Natural killer cell (primary cell): ENCODE data around the gene C17orf58. TPM values are rescaled to one million over a fixed set of nuclear protein-coding genes. Genes with fewer than 3 reads are reported as not detected.
A peak's percentile ranks its signal among the peaks of the same experiment; 100 is the strongest.
"Not testable (repeated sequence)": the region's sequence is repeated elsewhere in the genome, so short reads cannot be mapped to it uniquely, and the experiment has no call there.

Source experiments
- ATAC-seq, 3 donors: fragments of 150-1000 bp in 2 of 3; fragments of 200-7000 bp in 1 of 3; cut with Tn5 transposase; 1 replicate in 1 of 3; 2 replicates in 2 of 3; pipeline ENCODE4 v1.10.0; 2021; ENCODE audit warnings: mild to moderate bottlenecking in 2 of 3, moderate library complexity in 2 of 3
- DNase-seq, 2 donors: peaks; one replicate each; pipeline versions ENCODE4 v3.0.0 to v3.0.0-alpha.2; 2013 to 2021; ENCODE audit warnings: mixed read lengths in 1 of 2
- H3K27ac ChIP-seq: one replicate; pipeline ENCODE4 v1.5.1; 2013; ENCODE audit warnings: mild to moderate bottlenecking, low read length
- H3K27me3 ChIP-seq: one replicate; pipeline ENCODE4 v1.6.1; 2013; ENCODE audit warnings: low read length; ENCODE audit not compliant: control insufficient read depth, insufficient read depth
- H3K36me3 ChIP-seq: one replicate; pipeline ENCODE4 v1.6.1; 2013; ENCODE audit warnings: low read length; ENCODE audit not compliant: control insufficient read depth, insufficient read depth
- H3K4me1 ChIP-seq: one replicate; pipeline ENCODE4 v1.6.1; 2013; ENCODE audit warnings: low read length; ENCODE audit not compliant: control insufficient read depth, insufficient read depth
- H3K4me3 ChIP-seq: one replicate; pipeline ENCODE4 v1.5.1; 2013; ENCODE audit warnings: low read length
- H3K9me3 ChIP-seq: one replicate; pipeline ENCODE4 v1.6.1; 2013; ENCODE audit warnings: low read length; ENCODE audit not compliant: control insufficient read depth, insufficient read depth
- H3K27ac Mint-ChIP-seq, 2 donors: one replicate each; pipeline ENCODE4 v1.8.0; 2022; ENCODE audit warnings: mild to moderate bottlenecking in 2 of 2, mixed read lengths in 2 of 2, moderate library complexity in 1 of 2
- H3K27me3 Mint-ChIP-seq, 2 donors: one replicate each; pipeline ENCODE4 v1.8.0; 2022; ENCODE audit warnings: low read depth in 2 of 2, mixed read lengths in 2 of 2
- H3K36me3 Mint-ChIP-seq: one replicate; pipeline ENCODE4 v1.8.0; 2022; ENCODE audit warnings: mixed read lengths
- H3K4me1 Mint-ChIP-seq, 2 donors: one replicate each; pipeline ENCODE4 v1.8.0; 2022; ENCODE audit warnings: mixed read lengths in 2 of 2
- H3K4me3 Mint-ChIP-seq: one replicate; pipeline ENCODE4 v1.8.0; 2022; ENCODE audit warnings: mild to moderate bottlenecking, moderate library complexity, mixed read lengths
- H3K9me3 Mint-ChIP-seq, 2 donors: one replicate each; pipeline ENCODE4 v1.8.0; 2022; ENCODE audit warnings: mixed read lengths in 2 of 2
- WGBS: methylation state at CpG from one replicate; pipeline ENCODE4 v1.1.7; 2013; ENCODE audit warnings: missing lambda C conversion rate; ENCODE audit not compliant: insufficient coverage; 5-methylcytosine and 5-hydroxymethylcytosine counted together
- intact Hi-C: fragments of 100-400 bp; cut with micrococcal nuclease; formaldehyde crosslinking; loops from one replicate; pipeline ENCODE4 v1.14.2; 2022
- total RNA-seq, 4 donors: library from RNA; stranded (reverse); fragments of 120-200 nt in 1 of 4; gene quantifications; one replicate each; pipeline versions ENCODE4 v1.2.3 to v1.2.4, GENCODE V29; 2013 to 2022
- TF ChIP-seq, protein P1 (sequence below): fragments of 200-600 bp; IDR thresholded peaks from one replicate; pipeline ENCODE4 v1.8.0; 2022; ENCODE audit warnings: antibody characterized with exemption

The C17orf58 gene
- total RNA-seq, 3 donors from 2014 or later (not counting 1 experiment from before 2014, with no cell fraction given), result 4.3 to 5.8 (median 4.6) TPM

GRCh38 chr17:68020409-68020756 is 24.1 kb upstream of the C17orf58 start:
- 8% methylated on average over 10 of the region's 12 CpGs for WGBS
- no peaks in the 10 kb centered on the region for H3K9me3 Mint-ChIP-seq

GRCh38 chr17:68019675-68020408 is 23.6 kb upstream of the C17orf58 start:
- H3K27me3 Mint-ChIP-seq, result peaks cover 0 to 5% of the 10 kb centered on the region in 2 donors
- H3K27me3 ChIP-seq, result no peaks in the 10 kb centered on the region
- intact Hi-C loops, result loop anchor here (1.0 kb wide), 1 partner anchor 15 kb away; the partner anchor contains the start of gene KPNA2
- 2% methylated on average over 51 of the region's 51 CpGs for WGBS
- H3K27ac Mint-ChIP-seq, result peak overlapping the region; percentile 95 to 97
- H3K4me3 ChIP-seq, result peak overlapping the region; percentile 63
- DNase-seq (peak; percentile 97 to 98), ATAC-seq (peak; percentile 92 to 95 (median 93))
- peak overlapping the region; percentile 69 for H3K27ac ChIP-seq
- H3K9me3 Mint-ChIP-seq, result no peaks in the 10 kb centered on the region
- no peaks in the 10 kb centered on the region for H3K9me3 ChIP-seq
- peaks cover 14% of the 10 kb centered on the region in 2 donors for H3K4me1 Mint-ChIP-seq
- TF ChIP-seq, protein P1, sequence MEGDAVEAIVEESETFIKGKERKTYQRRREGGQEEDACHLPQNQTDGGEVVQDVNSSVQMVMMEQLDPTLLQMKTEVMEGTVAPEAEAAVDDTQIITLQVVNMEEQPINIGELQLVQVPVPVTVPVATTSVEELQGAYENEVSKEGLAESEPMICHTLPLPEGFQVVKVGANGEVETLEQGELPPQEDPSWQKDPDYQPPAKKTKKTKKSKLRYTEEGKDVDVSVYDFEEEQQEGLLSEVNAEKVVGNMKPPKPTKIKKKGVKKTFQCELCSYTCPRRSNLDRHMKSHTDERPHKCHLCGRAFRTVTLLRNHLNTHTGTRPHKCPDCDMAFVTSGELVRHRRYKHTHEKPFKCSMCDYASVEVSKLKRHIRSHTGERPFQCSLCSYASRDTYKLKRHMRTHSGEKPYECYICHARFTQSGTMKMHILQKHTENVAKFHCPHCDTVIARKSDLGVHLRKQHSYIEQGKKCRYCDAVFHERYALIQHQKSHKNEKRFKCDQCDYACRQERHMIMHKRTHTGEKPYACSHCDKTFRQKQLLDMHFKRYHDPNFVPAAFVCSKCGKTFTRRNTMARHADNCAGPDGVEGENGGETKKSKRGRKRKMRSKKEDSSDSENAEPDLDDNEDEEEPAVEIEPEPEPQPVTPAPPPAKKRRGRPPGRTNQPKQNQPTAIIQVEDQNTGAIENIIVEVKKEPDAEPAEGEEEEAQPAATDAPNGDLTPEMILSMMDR, result peak; percentile 44
- H3K36me3 Mint-ChIP-seq, result no peaks in the 10 kb centered on the region
- H3K4me1 ChIP-seq, result peaks cover 17% of the 10 kb centered on the region
- H3K36me3 ChIP-seq, result no peaks in the 10 kb centered on the region
- peak overlapping the region; percentile 84 for H3K4me3 Mint-ChIP-seq

More at GRCh38 chr17:68020409-68020756, 24.1 kb upstream of the C17orf58 start:
- no peaks in the 10 kb centered on the region for H3K27me3 ChIP-seq
- Mint-ChIP-seq H3K27me3 (peaks cover 0 to 3% of the 10 kb centered on the region in 2 donors), H3K27ac (peak overlapping the region; percentile 95 to 97), H3K4me1 (peaks cover 14% of the 10 kb centered on the region in 2 donors), H3K36me3 (no peaks in the 10 kb centered on the region), H3K4me3 (peak overlapping the region; percentile 84)
- H3K4me3 ChIP-seq, result peak overlapping the region; percentile 63
- H3K9me3 ChIP-seq, result no peaks in the 10 kb centered on the region
- intact Hi-C loops, result loop anchor here (1.0 kb wide), 1 partner anchor 15 kb away; the partner anchor contains the start of gene KPNA2
- no peak for ATAC-seq
- peak in 1 of 2 donors; percentile 31 for DNase-seq
- TF ChIP-seq, protein P1, result no peak
- peak overlapping the region; percentile 69 for H3K27ac ChIP-seq
- H3K36me3 ChIP-seq, result no peaks in the 10 kb centered on the region
- peaks cover 17% of the 10 kb centered on the region for H3K4me1 ChIP-seq

DNA sequence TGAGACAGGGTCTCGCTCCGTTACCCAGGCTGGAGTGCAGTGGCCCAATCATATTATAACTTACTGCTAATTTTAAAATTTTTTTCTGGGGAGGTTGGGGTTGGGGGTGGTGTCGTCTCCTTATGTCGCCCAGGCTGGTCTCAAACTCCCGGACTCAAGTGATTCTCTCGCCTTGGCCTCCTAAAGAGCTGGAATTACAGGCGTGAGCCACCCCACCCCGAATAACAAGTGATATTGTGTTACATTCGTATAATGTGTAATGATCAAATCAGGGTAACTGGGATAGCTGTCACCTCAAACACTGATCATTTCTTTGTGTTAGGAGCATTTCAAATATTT is 23.0 kb upstream of the C17orf58 start:
- Histone ChIP-seq H3K36me3 (no peaks in the 10 kb centered on the region), H3K4me3 (peak overlapping the region; percentile 14), H3K4me1 (peaks cover 17% of the 10 kb centered on the region), H3K27me3 (no peaks in the 10 kb centered on the region), H3K27ac (peak overlapping the region; percentile 33), H3K9me3 (no peaks in the 10 kb centered on the region)
- H3K9me3 Mint-ChIP-seq, result no peaks in the 10 kb centered on the region
- peak overlapping the region; percentile 84 for H3K4me3 Mint-ChIP-seq
- DNase-seq (no peak), ATAC-seq (no peak)
- WGBS, result 91% methylated on average over 6 of the region's 9 CpGs
- H3K4me1 Mint-ChIP-seq, result peaks cover 14% of the 10 kb centered on the region in 2 donors
- peak overlapping the region; percentile 95 to 97 for H3K27ac Mint-ChIP-seq
- H3K27me3 Mint-ChIP-seq, result peaks cover 0 to 6% of the 10 kb centered on the region in 2 donors
- H3K36me3 Mint-ChIP-seq, result no peaks in the 10 kb centered on the region
- TF ChIP-seq, protein P1, result no peak
- intact Hi-C loops, result no loop called here

- H3K27me3 Mint-ChIP-seq, H3K27me3 ChIP-seq, H3K4me3 ChIP-seq, ATAC-seq, H3K27ac Mint-ChIP-seq, H3K36me3 ChIP-seq, H3K9me3 ChIP-seq, DNase-seq, intact Hi-C loops, H3K4me3 Mint-ChIP-seq, H3K9me3 Mint-ChIP-seq, H3K27ac ChIP-seq, H3K36me3 Mint-ChIP-seq: not testable (repeated sequence)
- peaks cover 14% of the 10 kb centered on the region in 2 donors for H3K4me1 Mint-ChIP-seq
- WGBS, result 96% methylated on average over 21 of the region's 21 CpGs
- H3K4me1 ChIP-seq, result peaks cover 17% of the 10 kb centered on the region
These were observed 22.2 kb upstream of the C17orf58 start for GRCh38 chr17:68018493-68018892.
